HepG2 (cell line): ENCODE results near the gene VCPKMT. TPM values are rescaled to one million over a fixed set of nuclear protein-coding genes. Genes with fewer than 3 reads are reported as not detected.

Experiments used
- ARID5B ChIP-seq: IDR thresholded peaks from 2 replicates; pipeline ENCODE4 v1.4.0; 2020; ENCODE audit warnings: mild to moderate bottlenecking, missing genetic modification reagents
- CBFB ChIP-seq: sonication (generic); formaldehyde crosslinking; IDR thresholded peaks from 2 replicates; pipeline ENCODE4 v1.4.0; 2020; ENCODE audit warnings: missing genetic modification reagents
- EEA1 ChIP-seq: sonication (generic); formaldehyde crosslinking; IDR thresholded peaks from 2 replicates; pipeline ENCODE4 v1.5.1; 2020; ENCODE audit warnings: mild to moderate bottlenecking, missing genetic modification reagents, borderline replicate concordance
- FOSL1 ChIP-seq: sonication (generic); formaldehyde crosslinking; IDR thresholded peaks from 2 replicates; pipeline ENCODE4 v1.9.0; 2021; ENCODE audit warnings: missing genetic modification reagents, borderline replicate concordance
- HINFP ChIP-seq: sonication (generic); formaldehyde crosslinking; IDR thresholded peaks from 2 replicates; pipeline ENCODE4 v1.4.0; 2020; ENCODE audit warnings: low read depth, mild to moderate bottlenecking, missing genetic modification reagents
- HIVEP1 ChIP-seq: sonication (generic); formaldehyde crosslinking; IDR thresholded peaks from 2 replicates; pipeline ENCODE4 v1.4.0; 2020; ENCODE audit warnings: mild to moderate bottlenecking, missing genetic modification reagents
- ISX ChIP-seq: sonication (generic); formaldehyde crosslinking; conservative IDR thresholded peaks from 2 replicates; pipeline ENCODE4 v1.5.0; 2020; ENCODE audit warnings: missing genetic modification reagents
- MBD4 ChIP-seq: IDR thresholded peaks from 2 replicates; pipeline ENCODE4 v1.6.1; 2012; ENCODE audit warnings: low read length, inconsistent platforms, borderline replicate concordance
- NCOA2 ChIP-seq: sonication (generic); formaldehyde crosslinking; IDR thresholded peaks from 2 replicates; pipeline ENCODE4 v1.8.0; 2022; ENCODE audit warnings: inconsistent platforms
- NFYB ChIP-seq: sonication (generic); formaldehyde crosslinking; IDR thresholded peaks from 2 replicates; pipeline ENCODE4 v1.4.0; 2020; ENCODE audit warnings: missing genetic modification reagents
- ZFX ChIP-seq: sonication (generic); formaldehyde crosslinking; IDR thresholded peaks from 2 replicates; pipeline ENCODE4 v1.4.0; 2020; ENCODE audit warnings: mild to moderate bottlenecking, low read depth, missing genetic modification reagents, moderate library complexity
- ZNF124 ChIP-seq: sonication (generic); formaldehyde crosslinking; IDR thresholded peaks from 2 replicates; pipeline ENCODE4 v1.4.0; 2020; ENCODE audit warnings: missing genetic modification reagents
- ZNF138 ChIP-seq: sonication (generic); formaldehyde crosslinking; IDR thresholded peaks from 2 replicates; pipeline ENCODE4 v1.5.0; 2020; ENCODE audit warnings: mild to moderate bottlenecking, low read depth, missing genetic modification reagents
- ZNF34 ChIP-seq: sonication (generic); formaldehyde crosslinking; IDR thresholded peaks from 2 replicates; pipeline ENCODE4 v1.4.0; 2020; ENCODE audit warnings: mild to moderate bottlenecking, missing genetic modification reagents, borderline replicate concordance
- ZNF75D ChIP-seq: sonication (generic); formaldehyde crosslinking; IDR thresholded peaks from 2 replicates; pipeline ENCODE4 v1.8.1; 2023; ENCODE audit warnings: missing genetic modification reagents, mild to moderate bottlenecking, borderline replicate concordance
- polyA plus RNA-seq, 8 experiments: library from polyadenylated mRNA; depleted of rRNA in 3 of 8; stranded (reverse) in 7 of 8; unstranded in 1 of 8; fragments of >200 nt; fragmentation: Illumina TruSeq in 4 of 8; extraction: Trizol in 4 of 8; gene quantifications; 2 replicates each; pipeline versions ENCODE4 v1.2.1 to v1.2.3, GENCODE V29; 2011 to 2016; ENCODE audit warnings: low read depth in 4 of 8, missing spikeins in 1 of 8, mixed read lengths in 1 of 8; ENCODE audit not compliant: insufficient read depth in 1 of 8
- total RNA-seq, 5 experiments: library from RNA; depleted of rRNA; stranded (reverse); fragments of >200 nt; fragmentation: Illumina TruSeq; extraction: Trizol; gene quantifications; 2 replicates each; pipeline ENCODE4 v1.2.3, GENCODE V29; 2016; ENCODE audit warnings: low read depth in 1 of 5
- TF ChIP-seq, protein P1 (sequence below): IDR thresholded peaks from 2 replicates; pipeline ENCODE4 v1.6.1; 2016; ENCODE audit warnings: control low read depth
- TF ChIP-seq, protein P2 (sequence below): sonication (generic); formaldehyde crosslinking; IDR thresholded peaks from 2 replicates; pipeline ENCODE4 v1.5.1; 2020; ENCODE audit warnings: missing genetic modification reagents, mild to moderate bottlenecking, borderline replicate concordance
- TF ChIP-seq, protein P3 (sequence below): sonication (generic); formaldehyde crosslinking; IDR thresholded peaks from 2 replicates; pipeline ENCODE4 v1.4.0; 2020; ENCODE audit warnings: mild to moderate bottlenecking, missing genetic modification reagents, borderline replicate concordance

Gene VCPKMT
- total and polyA plus RNA-seq, 2 of the 13 experiments (the other 11 are each of a cell fraction or from before 2014, with no cell fraction given), result 3.9 to 5.4 TPM

- no peak for TF ChIP-seq FOSL1
- TF ChIP-seq ZNF138 (CRISPR knock-in tag), result no peak
- TF ChIP-seq CBFB (CRISPR knock-in tag), result peak; percentile 77
- peak; percentile 77 for TF ChIP-seq ARID5B
- TF ChIP-seq ZNF75D (CRISPR knock-in tag), result no peak
- peak; percentile 47; the same call in 1 of the 2 replicates for TF ChIP-seq NCOA2 (CRISPR knock-in tag)
- TF ChIP-seq HIVEP1 (CRISPR knock-in tag), result peak; percentile 58; the same call in 1 of the 2 replicates
- TF ChIP-seq, protein P1, sequence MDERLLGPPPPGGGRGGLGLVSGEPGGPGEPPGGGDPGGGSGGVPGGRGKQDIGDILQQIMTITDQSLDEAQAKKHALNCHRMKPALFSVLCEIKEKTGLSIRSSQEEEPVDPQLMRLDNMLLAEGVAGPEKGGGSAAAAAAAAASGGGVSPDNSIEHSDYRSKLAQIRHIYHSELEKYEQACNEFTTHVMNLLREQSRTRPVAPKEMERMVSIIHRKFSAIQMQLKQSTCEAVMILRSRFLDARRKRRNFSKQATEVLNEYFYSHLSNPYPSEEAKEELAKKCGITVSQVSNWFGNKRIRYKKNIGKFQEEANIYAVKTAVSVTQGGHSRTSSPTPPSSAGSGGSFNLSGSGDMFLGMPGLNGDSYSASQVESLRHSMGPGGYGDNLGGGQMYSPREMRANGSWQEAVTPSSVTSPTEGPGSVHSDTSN (CRISPR knock-in tag), result no peak
- TF ChIP-seq ZNF124 (CRISPR knock-in tag), result no peak
- TF ChIP-seq EEA1 (CRISPR knock-in tag), result peak; percentile 68; the same call in 1 of the 2 replicates
- TF ChIP-seq, protein P2, sequence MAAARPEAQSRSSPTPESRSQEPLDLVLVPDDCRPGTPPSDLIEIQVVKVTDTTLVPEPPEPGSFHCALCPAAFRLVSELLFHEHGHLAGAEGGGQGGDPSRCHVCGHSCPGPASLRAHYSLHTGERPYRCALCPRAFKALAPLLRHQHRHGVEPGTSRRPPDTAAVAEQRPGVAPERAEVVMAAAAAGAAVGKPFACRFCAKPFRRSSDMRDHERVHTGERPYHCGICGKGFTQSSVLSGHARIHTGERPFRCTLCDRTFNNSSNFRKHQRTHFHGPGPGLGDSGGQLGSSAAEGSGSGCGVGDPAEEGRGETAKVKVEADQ (CRISPR knock-in tag), result no peak
- TF ChIP-seq MBD4, result no peak
- peak; percentile 33; the same call in 1 of the 2 replicates for TF ChIP-seq NFYB (CRISPR knock-in tag)
- TF ChIP-seq, protein P3, sequence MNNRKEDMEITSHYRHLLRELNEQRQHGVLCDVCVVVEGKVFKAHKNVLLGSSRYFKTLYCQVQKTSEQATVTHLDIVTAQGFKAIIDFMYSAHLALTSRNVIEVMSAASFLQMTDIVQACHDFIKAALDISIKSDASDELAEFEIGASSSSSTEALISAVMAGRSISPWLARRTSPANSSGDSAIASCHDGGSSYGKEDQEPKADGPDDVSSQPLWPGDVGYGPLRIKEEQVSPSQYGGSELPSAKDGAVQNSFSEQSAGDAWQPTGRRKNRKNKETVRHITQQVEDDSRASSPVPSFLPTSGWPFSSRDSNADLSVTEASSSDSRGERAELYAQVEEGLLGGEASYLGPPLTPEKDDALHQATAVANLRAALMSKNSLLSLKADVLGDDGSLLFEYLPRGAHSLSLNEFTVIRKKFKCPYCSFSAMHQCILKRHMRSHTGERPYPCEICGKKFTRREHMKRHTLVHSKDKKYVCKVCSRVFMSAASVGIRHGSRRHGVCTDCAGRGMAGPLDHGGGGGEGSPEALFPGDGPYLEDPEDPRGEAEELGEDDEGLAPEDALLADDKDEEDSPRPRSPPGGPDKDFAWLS, result no peak
- peak; percentile 64 for TF ChIP-seq ZFX (CRISPR knock-in tag)
- TF ChIP-seq ISX (CRISPR knock-in tag), result no peak
- TF ChIP-seq HINFP (CRISPR knock-in tag), result no peak
- TF ChIP-seq ZNF34 (CRISPR knock-in tag), result no peak
Measured at GRCh38 chr14:50116181-50116956, at the start of gene VCPKMT (continued).
